Right lobe of liver (tissue), 6 donors: ENCODE measurements around the gene CAPN12. TPM values are rescaled to one million over a fixed set of nuclear protein-coding genes. Genes with fewer than 3 reads are reported as not detected.
"Not testable (repeated sequence)": the region's sequence is repeated elsewhere in the genome, so short reads cannot be mapped to it uniquely, and the experiment has no call there.

Experiments used
- ATAC-seq, 4 donors: fragments of 200-7000 bp; cut with Tn5 transposase; one replicate each; pipeline ENCODE4 v1.9.1; 2020; ENCODE audit warnings: mild to moderate bottlenecking in 4 of 4, moderate library complexity in 4 of 4
- DNase-seq, 3 donors: peaks; one replicate each; pipeline ENCODE4 v3.0.0-alpha.2; 2020
- H3K27ac ChIP-seq, 3 donors: fragments of 200-600 bp; one replicate each; pipeline ENCODE4 v1.8.0; 2022
- H3K27me3 ChIP-seq, 2 donors: fragments of 200-600 bp; one replicate each; pipeline ENCODE4 v1.8.0; 2022
- H3K36me3 ChIP-seq, 4 donors: fragments of 200-600 bp; sonication (generic) in 1 of 4; one replicate each; pipeline versions ENCODE4 v1.5.1 to v1.8.0; 2017 to 2022; ENCODE audit warnings: control low read depth in 1 of 4
- H3K4me1 ChIP-seq, 4 donors: fragments of 200-600 bp; sonication (generic) in 1 of 4; one replicate each; pipeline versions ENCODE4 v1.5.1 to v1.8.0; 2017 to 2022; ENCODE audit warnings: control low read depth in 1 of 4
- H3K4me3 ChIP-seq, 3 donors: fragments of 200-600 bp; one replicate each; pipeline ENCODE4 v1.8.0; 2022
- H3K9me3 ChIP-seq, 4 donors: fragments of 200-600 bp; sonication (generic) in 1 of 4; one replicate each; pipeline versions ENCODE4 v1.5.1 to v1.8.0; 2017 to 2022; ENCODE audit warnings: control low read depth in 1 of 4
- CTCF ChIP-seq, 4 donors: fragments of 200-600 bp in 3 of 4; fragments of 450-650 bp in 1 of 4; IDR thresholded peaks; one replicate each; pipeline versions ENCODE4 v1.5.1 to v1.8.0; 2016 to 2022; ENCODE audit warnings: antibody characterized with exemption in 4 of 4, mild to moderate bottlenecking in 2 of 4
- POLR2A ChIP-seq: fragments of 450-650 bp; IDR thresholded peaks from one replicate; pipeline ENCODE4 v1.6.1; 2017; ENCODE audit warnings: antibody characterized with exemption, mild to moderate bottlenecking
- WGBS: methylation state at CpG from one replicate; pipeline ENCODE4 v1.1.6; 2018; ENCODE audit warnings: low coverage, low lambda C conversion rate; ENCODE audit not compliant: insufficient coverage; ENCODE audit errors: missing lambda C conversion rate; 5-methylcytosine and 5-hydroxymethylcytosine counted together
- intact Hi-C, 2 donors: fragments of 100-400 bp; cut with DNase I; formaldehyde crosslinking; loops; one replicate each; pipeline versions ENCODE4 v1.11.2 to v1.14.1; 2022
- total RNA-seq, 6 experiments: library from RNA; depleted of rRNA in 2 of 6; stranded (reverse); fragments of >200 nt in 2 of 6; fragmentation: NEBNext Ultra II Directional in 3 of 6; extraction: Animal tissue kit (Norgen Biotek cat#: 25700) in 3 of 6; gene quantifications; one replicate each; pipeline versions ENCODE4 v1.1.0 to v1.2.4, GENCODE V29; 2016 to 2023
- donor health status: DM: no; HTN: yes; CAD: no.
- donor health status: DM: no; HTN: no; CAD: no.
- donor health status: DM: no; HTN: no; CAD: no.
- donor health status: DM: no; HTN: yes; CAD: no.
- donor health status: DM: no; HTN: yes; CAD: no.

Gene CAPN12
- total RNA-seq, 6 experiments from 2014 or later, result 2.2 to 45.3 (median 16.3) TPM

- ATAC-seq (no peak), DNase-seq (no peak)
- 88% methylated on average over 4 of the region's 14 CpGs for WGBS
- Histone ChIP-seq H3K4me3 (no peak within 1 kb of the TSS), H3K4me1 (no peaks in the 10 kb centered on the region), H3K9me3 (no peaks in the 10 kb centered on the region), H3K27ac (no peak within 1 kb of the TSS), H3K27me3 (no peaks in the 10 kb centered on the region), H3K36me3 (no peaks in the 10 kb centered on the region)
- TF ChIP-seq CTCF (IDR thresholded peaks at IDR 0.05) (no peak), POLR2A (no peak)
- intact Hi-C loops, result no loop called here
Measured at GRCh38 chr19:38773469-38774177, 29.3 kb upstream of the CAPN12 start, which contains the start of gene LGALS7. Gene LGALS7, minus strand, starts transcription at chr19:38773517. Its CDS starts 25 bp downstream, at chr19:38773492.

GRCh38 chr19:38771569-38771968 lies 27.3 kb upstream of the CAPN12 start:
- intact Hi-C loops, result not testable (repeated sequence)

GRCh38 chr19:38770949-38771275 lies 26.6 kb upstream of the CAPN12 start:
- peak; percentile 76 to 87 (median 84) for ATAC-seq
- H3K27ac ChIP-seq, DNase-seq, H3K36me3 ChIP-seq, H3K27me3 ChIP-seq, H3K9me3 ChIP-seq, H3K4me1 ChIP-seq, H3K4me3 ChIP-seq, intact Hi-C loops: not testable (repeated sequence)
- WGBS, result no CpG with 5 or more reads among the region's 22 CpGs

More at GRCh38 chr19:38771569-38771968, 27.3 kb upstream of the CAPN12 start:
- H3K27ac ChIP-seq, DNase-seq, ATAC-seq, H3K4me3 ChIP-seq, H3K36me3 ChIP-seq, H3K27me3 ChIP-seq, H3K9me3 ChIP-seq, H3K4me1 ChIP-seq: not testable (repeated sequence)
- no CpG with 5 or more reads among the region's 30 CpGs for WGBS

- WGBS, result no CpG with 5 or more reads among the region's 58 CpGs
Measured at GRCh38 chr19:38770228-38770948, 26.1 kb upstream of the CAPN12 start.

GRCh38 chr19:38769635-38770211 lies 25.4 kb upstream of the CAPN12 start:
- Histone ChIP-seq H3K27me3 (no peaks in the 10 kb centered on the region), H3K4me1 (no peaks in the 10 kb centered on the region), H3K9me3 (no peaks in the 10 kb centered on the region), H3K27ac (peak overlapping the region in 1 of 3 donors; percentile 39), H3K4me3 (peak overlapping the region in 1 of 3 donors; percentile 29), H3K36me3 (no peaks in the 10 kb centered on the region)
- TF ChIP-seq CTCF (IDR thresholded peaks at IDR 0.05), result peak; percentile 39 to 67 (median 58)
- TF ChIP-seq POLR2A, result no peak
- ATAC-seq (peak; percentile 77 to 89 (median 82)), DNase-seq (peak; percentile 79 to 88 (median 85))
- intact Hi-C loops, result no loop called here
- WGBS, result 80% methylated on average over 1 of the region's 42 CpGs

More at GRCh38 chr19:38770228-38770948, 26.1 kb upstream of the CAPN12 start:
- peak; percentile 3 to 25 (median 13) for ATAC-seq
- H3K4me1 ChIP-seq, H3K9me3 ChIP-seq, H3K27me3 ChIP-seq, intact Hi-C loops, DNase-seq, H3K36me3 ChIP-seq: not testable (repeated sequence)
- Histone ChIP-seq H3K27ac (peak overlapping the region in 1 of 3 donors; percentile 39), H3K4me3 (peak overlapping the region in 1 of 3 donors; percentile 29)
